ENCODE results near the gene OLFML1.

Gene OLFML1

DNA sequence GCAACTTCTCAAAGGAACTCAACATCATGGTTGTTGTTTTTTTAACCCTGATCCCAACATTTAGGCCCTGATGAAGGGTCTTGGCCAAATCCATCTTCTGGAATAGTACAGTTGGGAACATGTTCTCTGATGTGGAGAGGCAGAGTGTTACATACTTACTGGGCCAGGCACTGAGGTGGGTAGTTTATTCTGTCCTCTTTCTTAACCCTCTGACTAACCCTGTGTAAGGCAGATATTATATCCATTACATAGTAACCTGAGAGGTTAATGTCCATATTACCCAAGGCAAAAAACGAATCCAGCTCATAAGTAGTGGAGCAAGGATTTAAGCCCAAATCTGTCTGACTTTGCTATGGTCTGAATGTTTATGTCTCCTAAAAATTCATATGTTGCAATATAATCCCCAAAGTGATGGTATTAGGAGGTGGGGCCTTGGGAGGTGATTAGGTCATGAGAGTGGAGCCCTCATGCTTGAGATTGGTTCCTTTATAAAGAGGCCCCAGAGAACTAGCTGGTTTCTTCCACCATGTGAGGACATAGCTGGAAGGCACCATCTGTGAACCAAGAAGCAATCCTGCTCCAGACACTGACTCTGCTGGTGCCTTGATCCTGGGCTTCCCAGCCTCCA lies 44.8 kb downstream of the OLFML1 start:
- DNase-seq (ENCODE audit: insufficient read length, low spot score): no peak
- no peak for FAIRE-seq
- TF ChIP-seq, protein P1, sequence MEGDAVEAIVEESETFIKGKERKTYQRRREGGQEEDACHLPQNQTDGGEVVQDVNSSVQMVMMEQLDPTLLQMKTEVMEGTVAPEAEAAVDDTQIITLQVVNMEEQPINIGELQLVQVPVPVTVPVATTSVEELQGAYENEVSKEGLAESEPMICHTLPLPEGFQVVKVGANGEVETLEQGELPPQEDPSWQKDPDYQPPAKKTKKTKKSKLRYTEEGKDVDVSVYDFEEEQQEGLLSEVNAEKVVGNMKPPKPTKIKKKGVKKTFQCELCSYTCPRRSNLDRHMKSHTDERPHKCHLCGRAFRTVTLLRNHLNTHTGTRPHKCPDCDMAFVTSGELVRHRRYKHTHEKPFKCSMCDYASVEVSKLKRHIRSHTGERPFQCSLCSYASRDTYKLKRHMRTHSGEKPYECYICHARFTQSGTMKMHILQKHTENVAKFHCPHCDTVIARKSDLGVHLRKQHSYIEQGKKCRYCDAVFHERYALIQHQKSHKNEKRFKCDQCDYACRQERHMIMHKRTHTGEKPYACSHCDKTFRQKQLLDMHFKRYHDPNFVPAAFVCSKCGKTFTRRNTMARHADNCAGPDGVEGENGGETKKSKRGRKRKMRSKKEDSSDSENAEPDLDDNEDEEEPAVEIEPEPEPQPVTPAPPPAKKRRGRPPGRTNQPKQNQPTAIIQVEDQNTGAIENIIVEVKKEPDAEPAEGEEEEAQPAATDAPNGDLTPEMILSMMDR (IDR thresholded peaks at IDR 0.05; ENCODE audit: insufficient read depth, missing control alignments): no peak

DNA sequence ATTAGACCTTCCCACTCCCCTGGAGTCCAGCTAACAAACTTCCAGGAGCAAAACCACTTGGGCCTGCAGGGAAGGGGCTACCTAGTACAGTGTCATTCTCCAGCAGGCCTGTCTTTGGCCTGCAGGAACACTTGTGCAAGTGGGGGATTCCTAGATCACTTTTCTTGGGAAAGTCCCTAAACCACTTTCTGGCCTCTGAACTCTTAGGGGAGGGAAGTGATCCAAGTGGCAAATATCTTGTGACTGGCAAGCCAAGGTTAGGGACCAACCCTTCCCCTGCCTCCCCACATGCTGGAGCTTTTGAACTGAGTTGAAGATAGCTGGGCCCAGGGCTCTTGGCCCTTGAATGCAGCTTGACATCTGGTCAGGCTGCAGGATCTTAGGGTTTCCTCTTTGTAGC lies 45.7 kb downstream of the OLFML1 start:
- no peak for FAIRE-seq

DNA sequence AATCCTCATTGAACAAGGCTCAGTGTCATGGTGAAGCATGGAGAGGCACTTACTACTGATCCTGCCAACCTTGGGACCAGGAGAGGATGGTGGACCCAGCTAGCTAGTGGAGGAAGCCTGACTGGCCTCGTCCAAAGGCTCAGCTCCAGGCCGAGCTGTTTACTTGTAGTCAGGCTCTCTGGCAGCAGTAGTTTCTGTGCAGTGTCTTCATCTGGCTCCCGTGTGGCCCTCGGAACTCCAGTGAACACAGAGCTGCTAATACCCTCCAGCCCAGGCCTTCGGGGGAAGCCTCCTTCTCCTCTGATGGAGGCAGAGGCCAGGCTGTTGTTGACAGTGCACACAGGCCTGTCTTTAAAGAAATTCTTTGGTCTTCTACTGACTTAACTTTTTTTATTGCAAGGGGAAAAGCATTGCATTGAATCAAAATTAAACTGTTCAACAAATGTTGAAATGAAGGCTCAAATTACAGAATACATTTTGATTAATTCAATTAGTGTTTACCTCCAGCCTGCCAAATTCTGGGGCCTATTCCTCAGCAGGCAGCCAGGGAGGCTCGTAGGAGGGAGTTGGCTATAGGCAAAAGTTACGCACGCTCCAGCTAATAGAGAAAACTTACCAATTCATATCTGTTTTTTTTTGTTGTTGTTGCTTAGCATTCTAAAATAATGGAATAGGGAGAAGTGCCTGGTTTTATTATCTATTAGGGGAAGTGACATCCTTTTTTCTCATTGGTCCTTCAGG lies 47.3 kb downstream of the OLFML1 start:
- TF ChIP-seq, protein P1 (IDR thresholded peaks at IDR 0.05; ENCODE audit: insufficient read depth, missing control alignments): no peak
- DNase-seq (ENCODE audit: insufficient read length, low spot score): no peak

More for the DNA sequence above, 45.7 kb downstream of the OLFML1 start:
- no peak for DNase-seq (ENCODE audit: insufficient read length, low spot score)
- TF ChIP-seq, protein P1 (IDR thresholded peaks at IDR 0.05; ENCODE audit: insufficient read depth, missing control alignments): no peak

DNA sequence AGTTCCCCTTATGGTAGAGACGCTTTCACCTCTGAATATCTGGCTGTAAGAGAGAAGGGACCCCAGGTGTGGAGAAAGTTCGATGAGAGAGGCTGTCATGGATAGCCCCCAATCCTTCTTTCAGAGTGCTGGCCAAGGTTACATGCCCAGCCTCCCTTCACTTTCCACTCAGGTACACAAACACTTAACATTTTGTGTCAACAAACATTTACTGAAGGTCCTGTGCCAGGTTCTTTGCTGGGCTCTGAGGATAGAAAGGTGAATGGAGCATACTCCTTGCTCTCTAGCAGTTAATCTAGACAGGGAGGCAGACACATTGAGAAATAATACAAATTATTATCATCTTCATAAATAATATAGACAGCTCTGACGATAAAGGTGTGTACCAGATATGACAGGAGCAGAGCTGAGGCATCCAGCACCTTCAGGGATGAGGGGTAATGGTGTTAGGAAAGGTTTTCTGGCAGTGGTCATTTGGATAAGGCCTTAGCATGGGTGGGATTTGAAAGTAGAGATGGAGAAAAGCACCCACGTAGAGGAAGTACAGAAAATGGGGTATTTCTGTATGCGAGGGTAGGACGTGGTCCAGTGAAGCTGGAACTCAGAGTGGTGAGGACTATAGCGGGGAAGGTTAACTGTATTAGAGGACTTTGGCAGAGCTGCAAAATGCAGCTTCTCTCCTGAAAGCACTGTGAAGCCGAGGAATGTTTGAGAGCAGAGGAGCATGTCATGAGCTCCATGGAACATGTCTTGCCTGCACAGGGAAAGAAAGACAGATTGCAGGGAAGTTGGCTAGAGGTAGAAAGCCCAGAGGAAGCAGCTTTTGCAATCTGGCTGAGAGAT lies 48.1 kb downstream of the OLFML1 start:
- FAIRE-seq: no peak
- TF ChIP-seq, protein P1 (IDR thresholded peaks at IDR 0.05; ENCODE audit: insufficient read depth, missing control alignments): no peak
- no peak for DNase-seq (ENCODE audit: insufficient read length, low spot score)

More for the DNA sequence above, 47.3 kb downstream of the OLFML1 start:
- FAIRE-seq: no peak

DNA sequence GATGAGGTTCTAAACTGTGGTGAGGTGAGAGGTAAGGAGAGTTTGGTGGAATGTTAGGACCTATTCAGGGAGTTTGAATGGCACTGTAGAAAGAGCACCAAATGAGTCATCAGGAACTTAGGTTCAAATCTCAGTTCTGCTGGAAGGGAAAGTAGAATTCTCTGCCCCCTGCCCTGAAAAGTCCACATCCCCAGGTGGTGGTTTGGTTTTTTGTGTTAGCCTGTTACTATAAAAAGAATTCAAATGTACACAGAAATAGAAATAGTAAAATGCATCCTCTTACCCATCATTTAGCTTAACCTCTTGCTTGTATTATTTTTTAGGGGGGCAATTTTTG lies 48.7 kb downstream of the OLFML1 start:
- FAIRE-seq (no peak), DNase-seq (ENCODE audit: insufficient read length, low spot score) (no peak)
- TF ChIP-seq, protein P1 (IDR thresholded peaks at IDR 0.05; ENCODE audit: insufficient read depth, missing control alignments): no peak

DNA sequence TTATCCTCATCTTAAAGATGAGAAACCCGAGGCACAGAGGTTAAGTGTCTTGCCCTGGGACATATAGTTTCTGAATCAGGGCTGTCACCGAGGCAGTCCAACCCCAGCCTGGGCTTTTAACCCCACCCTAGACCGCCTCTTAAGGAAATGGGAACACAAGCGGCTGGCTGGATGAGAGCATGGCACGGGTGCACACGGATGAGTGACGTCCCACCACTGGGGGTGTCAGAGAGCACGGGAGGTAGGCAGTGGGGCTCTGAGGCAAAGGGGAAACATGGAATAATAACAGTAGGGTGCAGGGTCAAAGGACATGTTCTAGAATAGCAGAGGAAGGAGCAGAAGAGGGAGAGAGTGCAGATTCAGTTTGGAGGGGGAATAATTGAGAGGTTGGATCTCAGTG lies 50.8 kb downstream of the OLFML1 start:
- TF ChIP-seq, protein P1 (IDR thresholded peaks at IDR 0.05; ENCODE audit: insufficient read depth, missing control alignments): no peak
- FAIRE-seq (no peak), DNase-seq (ENCODE audit: insufficient read length, low spot score) (no peak)

All from D721Med (cell line).